NK-92 (cell line): ENCODE data around the gene CNOT11.
"Not testable (repeated sequence)": the region's sequence is repeated elsewhere in the genome, so short reads cannot be mapped to it uniquely, and the experiment has no call there.

ENCODE experiments used
- DNase-seq: peaks from one replicate; lab custom pipeline; 2025; ENCODE audit not compliant: unreplicated experiment; lab: John Stamatoyannopoulos, UW

CNOT11 gene

GRCh38 chr2:101252408-101253012 lies at the start of gene CNOT11:
Gene CNOT11, plus strand, starts transcription at chr2:101252886. Its CDS starts 79 bp downstream, at chr2:101252965.
- peak; percentile 93 for DNase-seq

- no peak for DNase-seq
These were observed 48.1 kb upstream of the CNOT11 start for GRCh38 chr2:101204400-101205115.

GRCh38 chr2:101205521-101206479 lies 46.9 kb upstream of the CNOT11 start:
- no peak for DNase-seq

GRCh38 chr2:101208830-101209229 lies 43.9 kb upstream of the CNOT11 start:
- no peak for DNase-seq

GRCh38 chr2:101219246-101219645 lies 33.4 kb upstream of the CNOT11 start:
- DNase-seq: no peak

- DNase-seq: not testable (repeated sequence)
These were observed 32.6 kb upstream of the CNOT11 start for GRCh38 chr2:101220091-101220490.

GRCh38 chr2:101223814-101224231 lies 28.9 kb upstream of the CNOT11 start:
- DNase-seq: no peak

GRCh38 chr2:101230541-101231001 lies 22.1 kb upstream of the CNOT11 start:
- DNase-seq: no peak

- DNase-seq: no peak
These were observed 21.4 kb upstream of the CNOT11 start for GRCh38 chr2:101231240-101231639.

GRCh38 chr2:101231937-101232730 lies 20.6 kb upstream of the CNOT11 start:
- no peak for DNase-seq

GRCh38 chr2:101232770-101233169 lies 19.9 kb upstream of the CNOT11 start:
- DNase-seq: no peak

- DNase-seq: no peak
These were observed 18.3 kb upstream of the CNOT11 start for GRCh38 chr2:101234169-101234938.

- not testable (repeated sequence) for DNase-seq
These were observed 16.7 kb upstream of the CNOT11 start for GRCh38 chr2:101235956-101236355.

- DNase-seq: not testable (repeated sequence)
These were observed 14.7 kb upstream of the CNOT11 start for GRCh38 chr2:101237944-101238343.

GRCh38 chr2:101238930-101239759 lies 13.5 kb upstream of the CNOT11 start:
- DNase-seq: no peak

- DNase-seq: not testable (repeated sequence)
These were observed 12.9 kb upstream of the CNOT11 start for GRCh38 chr2:101239760-101240118.

- not testable (repeated sequence) for DNase-seq
These were observed 12.0 kb upstream of the CNOT11 start for GRCh38 chr2:101240694-101241093.

GRCh38 chr2:101241158-101241557 lies 11.5 kb upstream of the CNOT11 start:
- DNase-seq: no peak

GRCh38 chr2:101244373-101244772 lies 8.3 kb upstream of the CNOT11 start:
- DNase-seq: not testable (repeated sequence)
